C4-2B (cell line): ENCODE results near the gene MEAF6.

ENCODE experiments used
- ZFX ChIP-seq: fragments of 450-650 bp; IDR thresholded peaks from 2 replicates; pipeline ENCODE4 v1.6.1; 2017
- TF ChIP-seq, protein P1 (sequence below): fragments of 450-650 bp; conservative IDR thresholded peaks from 2 replicates; pipeline ENCODE4 v1.5.1; 2017; ENCODE audit warnings: mild to moderate bottlenecking

DNA sequence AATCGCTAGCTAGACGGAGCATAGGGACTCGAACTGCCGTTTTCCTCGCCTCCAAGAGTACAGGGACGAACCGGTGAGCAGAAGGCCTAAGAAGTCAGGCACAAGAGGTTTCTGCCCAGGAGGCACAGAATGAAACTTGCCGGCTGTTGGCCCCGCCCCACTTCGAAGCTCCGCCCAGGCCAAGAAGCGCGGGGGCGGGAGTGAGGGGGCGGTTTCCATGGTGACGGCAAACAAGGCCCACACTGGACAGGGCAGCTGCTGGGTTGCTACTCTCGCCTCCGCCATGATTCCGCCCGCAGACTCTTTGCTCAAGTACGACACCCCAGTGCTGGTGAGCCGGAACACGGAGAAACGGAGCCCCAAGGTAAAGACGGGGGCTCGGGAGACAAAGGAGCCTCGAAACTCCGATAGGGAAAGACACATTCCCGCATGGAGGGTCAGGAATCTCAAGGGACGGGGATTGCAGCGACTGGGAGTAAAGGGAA, 42.2 kb upstream of the MEAF6 start, which contains the start of gene DNALI1:
- TF ChIP-seq, protein P1, sequence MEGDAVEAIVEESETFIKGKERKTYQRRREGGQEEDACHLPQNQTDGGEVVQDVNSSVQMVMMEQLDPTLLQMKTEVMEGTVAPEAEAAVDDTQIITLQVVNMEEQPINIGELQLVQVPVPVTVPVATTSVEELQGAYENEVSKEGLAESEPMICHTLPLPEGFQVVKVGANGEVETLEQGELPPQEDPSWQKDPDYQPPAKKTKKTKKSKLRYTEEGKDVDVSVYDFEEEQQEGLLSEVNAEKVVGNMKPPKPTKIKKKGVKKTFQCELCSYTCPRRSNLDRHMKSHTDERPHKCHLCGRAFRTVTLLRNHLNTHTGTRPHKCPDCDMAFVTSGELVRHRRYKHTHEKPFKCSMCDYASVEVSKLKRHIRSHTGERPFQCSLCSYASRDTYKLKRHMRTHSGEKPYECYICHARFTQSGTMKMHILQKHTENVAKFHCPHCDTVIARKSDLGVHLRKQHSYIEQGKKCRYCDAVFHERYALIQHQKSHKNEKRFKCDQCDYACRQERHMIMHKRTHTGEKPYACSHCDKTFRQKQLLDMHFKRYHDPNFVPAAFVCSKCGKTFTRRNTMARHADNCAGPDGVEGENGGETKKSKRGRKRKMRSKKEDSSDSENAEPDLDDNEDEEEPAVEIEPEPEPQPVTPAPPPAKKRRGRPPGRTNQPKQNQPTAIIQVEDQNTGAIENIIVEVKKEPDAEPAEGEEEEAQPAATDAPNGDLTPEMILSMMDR = no peak
- TF ChIP-seq ZFX = no peak
